A673 (cell line): ENCODE results near the gene PELI2.

Experiments used
- EZH2 ChIP-seq: fragments of 200-600 bp; sonication (generic); IDR thresholded peaks from 2 replicates; pipeline ENCODE4 v1.6.1; 2017; ENCODE audit warnings: borderline replicate concordance, low read depth, mild to moderate bottlenecking, mixed read lengths, antibody characterized with exemption, low read length; ENCODE audit not compliant: poor library complexity, severe bottlenecking
- TF ChIP-seq, protein P1 (sequence below): fragments of 300-800, 200-600 bp; sonication (generic); conservative IDR thresholded peaks from 2 replicates; pipeline ENCODE4 v1.5.1; 2017; ENCODE audit warnings: low read depth, mild to moderate bottlenecking, antibody characterized with exemption, low read length, moderate library complexity, mixed read lengths

- TF ChIP-seq, protein P1, sequence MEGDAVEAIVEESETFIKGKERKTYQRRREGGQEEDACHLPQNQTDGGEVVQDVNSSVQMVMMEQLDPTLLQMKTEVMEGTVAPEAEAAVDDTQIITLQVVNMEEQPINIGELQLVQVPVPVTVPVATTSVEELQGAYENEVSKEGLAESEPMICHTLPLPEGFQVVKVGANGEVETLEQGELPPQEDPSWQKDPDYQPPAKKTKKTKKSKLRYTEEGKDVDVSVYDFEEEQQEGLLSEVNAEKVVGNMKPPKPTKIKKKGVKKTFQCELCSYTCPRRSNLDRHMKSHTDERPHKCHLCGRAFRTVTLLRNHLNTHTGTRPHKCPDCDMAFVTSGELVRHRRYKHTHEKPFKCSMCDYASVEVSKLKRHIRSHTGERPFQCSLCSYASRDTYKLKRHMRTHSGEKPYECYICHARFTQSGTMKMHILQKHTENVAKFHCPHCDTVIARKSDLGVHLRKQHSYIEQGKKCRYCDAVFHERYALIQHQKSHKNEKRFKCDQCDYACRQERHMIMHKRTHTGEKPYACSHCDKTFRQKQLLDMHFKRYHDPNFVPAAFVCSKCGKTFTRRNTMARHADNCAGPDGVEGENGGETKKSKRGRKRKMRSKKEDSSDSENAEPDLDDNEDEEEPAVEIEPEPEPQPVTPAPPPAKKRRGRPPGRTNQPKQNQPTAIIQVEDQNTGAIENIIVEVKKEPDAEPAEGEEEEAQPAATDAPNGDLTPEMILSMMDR: no peak
- no peak for TF ChIP-seq EZH2
Measured at GRCh38 chr14:56124327-56124726, 6.1 kb downstream of the PELI2 start.
